Endothelial cell of umbilical vein (primary cell): ENCODE results near the gene CD34. TPM values are rescaled to one million over a fixed set of nuclear protein-coding genes. Genes with fewer than 3 reads are reported as not detected.

Experiments
- BruUV-seq: library from RNA; stranded (reverse); fragments of 400-500 nt; replicated peaks from 2 replicates; lab custom pipeline; 2021; lab: Mats Ljungman, UMichigan
- CTCF ChIA-PET: fragments of 300-600, 350-600 bp; sonication (Branson Sonifier 250); formaldehyde crosslinking; loops from one replicate; lab custom pipeline; 2021; ENCODE audit warnings: antibody characterized with exemption, inconsistent platforms; lab: Charles Lee
- POLR2A ChIA-PET: fragments of 300-600, 350-600 bp; sonication (Branson Sonifier 250); formaldehyde crosslinking; loops from one replicate; lab custom pipeline; 2021; ENCODE audit warnings: antibody characterized with exemption, inconsistent platforms; lab: Charles Lee
- DNase-seq: peaks from one replicate; pipeline ENCODE4 v3.0.0-alpha.2; 2011; ENCODE audit warnings: low read depth, low spot score
- FAIRE-seq: peaks from 2 replicates; lab custom pipeline; 2011; peaks lifted over from hg19 to GRCh38; lab: Jason Lieb, UNC
- H2AFZ ChIP-seq: 2 replicates; pipeline ENCODE4 v1.6.0; 2012; ENCODE audit warnings: low read depth, low read length, control low read depth, inconsistent platforms
- H3K27ac ChIP-seq: 2 replicates; pipeline ENCODE4 v1.5.1; 2011; ENCODE audit warnings: low read depth, mild to moderate bottlenecking, control low read depth, low read length, moderate library complexity; ENCODE audit not compliant: insufficient read depth
- H3K27me3 ChIP-seq, 2 experiments: 2 replicates each; pipeline versions ENCODE4 v1.6.0 to v1.6.1; 2011; ENCODE audit warnings: low read length in 2 of 2, mixed read lengths in 1 of 2; ENCODE audit not compliant: control insufficient read depth in 2 of 2, insufficient read depth in 2 of 2
- H3K36me3 ChIP-seq, 2 experiments: 2 replicates in 1 of 2; 3 replicates in 1 of 2; pipeline ENCODE4 v1.5.1; 2011; ENCODE audit warnings: low read length in 2 of 2, mild to moderate bottlenecking in 1 of 2, moderate library complexity in 1 of 2; ENCODE audit not compliant: control insufficient read depth in 2 of 2, insufficient read depth in 2 of 2; ENCODE audit errors: extremely low read depth in 1 of 2
- H3K4me1 ChIP-seq: 3 replicates; pipeline ENCODE4 v1.5.1; 2011; ENCODE audit warnings: mild to moderate bottlenecking, low read length; ENCODE audit not compliant: control insufficient read depth, insufficient read depth; ENCODE audit errors: extremely low read depth
- H3K4me2 ChIP-seq: 2 replicates; pipeline ENCODE4 v1.6.1; 2011; ENCODE audit warnings: low read length, control low read depth, mixed read lengths; ENCODE audit not compliant: insufficient read depth
- H3K4me3 ChIP-seq, 3 experiments: fragments of 200-600 bp in 1 of 3; sonication (generic), shearing (Covaris generic) in 1 of 3; replicated peaks in 1 of 3; 2 replicates each; pipeline ENCODE4 v1.5.1; 2011 to 2016; ENCODE audit warnings: control low read depth in 3 of 3, low read length in 3 of 3, mild to moderate bottlenecking in 2 of 3, inconsistent platforms in 1 of 3, low read depth in 1 of 3, moderate library complexity in 1 of 3; ENCODE audit not compliant: insufficient read depth in 1 of 3
- H3K79me2 ChIP-seq: 2 replicates; pipeline ENCODE4 v1.6.0; 2012; ENCODE audit warnings: low read length, inconsistent platforms; ENCODE audit not compliant: control insufficient read depth, insufficient read depth
- H3K9ac ChIP-seq: replicated peaks from 2 replicates; pipeline ENCODE3; 2011; ENCODE audit warnings: low read length, control low read depth; ENCODE audit not compliant: insufficient read depth; ENCODE audit errors: extremely low read depth
- H3K9me1 ChIP-seq: replicated peaks from 3 replicates; pipeline ENCODE4 v1.6.0; 2011; ENCODE audit warnings: mild to moderate bottlenecking, low read length; ENCODE audit not compliant: control insufficient read depth, insufficient read depth; ENCODE audit errors: extremely low read depth
- H3K9me3 ChIP-seq: replicated peaks from 2 replicates; pipeline ENCODE4 v1.5.1; 2012; ENCODE audit warnings: low read length, inconsistent platforms; ENCODE audit not compliant: control insufficient read depth, insufficient read depth
- H4K20me1 ChIP-seq: replicated peaks from 2 replicates; pipeline ENCODE3; 2011; ENCODE audit warnings: mild to moderate bottlenecking, low read length; ENCODE audit not compliant: control insufficient read depth, insufficient read depth; ENCODE audit errors: extremely low read depth
- FOS ChIP-seq: IDR thresholded peaks from 2 replicates; pipeline ENCODE4 v1.6.1; 2011; ENCODE audit warnings: mild to moderate bottlenecking, low read length, moderate library complexity, borderline replicate concordance; ENCODE audit not compliant: insufficient read depth
- GATA2 ChIP-seq: IDR thresholded peaks from 2 replicates; pipeline ENCODE4 v1.7.0; 2011; ENCODE audit warnings: low read depth, mild to moderate bottlenecking, moderate library complexity, mixed read lengths, low read length; ENCODE audit not compliant: insufficient read length, insufficient read depth
- JUN ChIP-seq: IDR thresholded peaks from 2 replicates; pipeline ENCODE4 v1.6.1; 2011; ENCODE audit warnings: borderline replicate concordance, low read depth; ENCODE audit not compliant: insufficient read length, insufficient read depth
- MYC ChIP-seq: IDR thresholded peaks from one replicate; pipeline ENCODE4 v1.6.1; 2011; ENCODE audit warnings: mild to moderate bottlenecking, low read depth, low read length
- POLR2A ChIP-seq: IDR thresholded peaks from 2 replicates; pipeline ENCODE4 v1.6.1; 2012; ENCODE audit warnings: low read depth, mild to moderate bottlenecking, control low read depth, low read length
- POLR2AphosphoS5 ChIP-seq: IDR thresholded peaks from 2 replicates; pipeline ENCODE4 v1.6.1; 2012; ENCODE audit warnings: low read depth, mild to moderate bottlenecking, control low read depth, low read length, moderate library complexity; ENCODE audit not compliant: insufficient read depth
- dilution Hi-C: fragments of 300-500 bp; cut with MboI; formaldehyde crosslinking; loops from one replicate; pipeline ENCODE4 v1.15.0; 2019; ENCODE audit warnings: low sequenced_read_pairs; ENCODE audit not compliant: extremely low pct_ligation_motif_present
- intact Hi-C: fragments of 100-400 bp; cut with micrococcal nuclease; formaldehyde crosslinking; loops from one replicate; pipeline ENCODE4 v1.10.0; 2022
- polyA plus RNA-seq, 4 experiments: library from polyadenylated mRNA; depleted of rRNA in 3 of 4; stranded (reverse) in 3 of 4; unstranded in 1 of 4; fragments of >200 nt; gene quantifications; 2 replicates each; pipeline versions ENCODE4 v1.2.1 to v1.2.3, GENCODE V29; 2011 to 2012; ENCODE audit warnings: missing spikeins in 1 of 4
- total RNA-seq: library from RNA; stranded (reverse); gene quantifications from 2 replicates; pipeline ENCODE4 v1.2.3, GENCODE V29; 2021
- TF ChIP-seq, protein P1 (sequence below), 2 donors: IDR thresholded peaks; 1 replicate in 1 of 2; 2 replicates in 1 of 2; pipeline ENCODE4 v1.5.1; 2011; ENCODE audit warnings: low read length in 2 of 2, mild to moderate bottlenecking in 2 of 2, moderate library complexity in 2 of 2, control low read depth in 1 of 2, inconsistent platforms in 1 of 2, low read depth in 1 of 2; ENCODE audit not compliant: insufficient read depth in 1 of 2; ENCODE audit errors: extremely low read depth in 1 of 2

Gene CD34
- total and polyA plus RNA-seq, 2 donors (not counting 3 experiments of a cell fraction or from before 2014, with no cell fraction given): 102 to 174 TPM

DNA sequence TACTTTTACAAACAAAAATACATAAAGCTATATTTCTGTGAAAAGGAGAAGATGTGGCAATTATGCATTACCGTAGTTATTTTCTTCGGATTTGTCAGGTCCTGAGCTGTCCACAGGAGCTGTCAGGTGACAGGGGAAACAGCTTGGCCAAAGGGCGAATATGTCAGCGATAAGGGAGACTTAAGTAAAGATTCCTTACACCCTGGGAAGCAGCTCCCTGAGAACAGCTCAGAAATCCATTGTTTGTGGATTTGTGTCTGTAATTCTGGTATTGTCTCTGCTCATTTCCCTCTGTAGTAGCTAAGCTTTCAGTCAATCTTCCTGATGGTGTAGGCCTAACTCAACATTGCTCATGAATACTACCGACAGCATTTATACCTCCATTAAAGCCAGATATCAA is 7.1 kb upstream of the CD34 start:
- no peaks in the 10 kb centered on the region for H3K9me3 ChIP-seq
- no TSS peak for BruUV-seq
- no peaks in the 10 kb centered on the region for H3K79me2 ChIP-seq
- peaks cover 15% of the 10 kb centered on the region for H3K4me1 ChIP-seq
- H4K20me1 ChIP-seq: no peaks in the 10 kb centered on the region
- H3K4me2 ChIP-seq: no peak overlapping the region
- H3K9ac ChIP-seq: no peak overlapping the region
- dilution Hi-C loops (no loop called here), intact Hi-C loops (no loop called here)
- ChIA-PET CTCF (interaction anchor here (0.9 to 1.5 kb wide), 4 partner anchors 14 to 49 kb away, joined by 3 to 9 read pairs (median 5); no protein-coding TSS in a partner anchor), POLR2A (no interaction called here)
- no peak overlapping the region for H3K27ac ChIP-seq
- peak; percentile 33 for DNase-seq
- no peak overlapping the region for H2AFZ ChIP-seq
- TF ChIP-seq MYC: no peak
- H3K4me3 ChIP-seq: no peak overlapping the region
- no peaks in the 10 kb centered on the region for H3K36me3 ChIP-seq
- peaks cover 0 to 5% of the 10 kb centered on the region in 2 experiments for H3K27me3 ChIP-seq
- FAIRE-seq: no peak
- no peaks in the 10 kb centered on the region for H3K9me1 ChIP-seq

DNA sequence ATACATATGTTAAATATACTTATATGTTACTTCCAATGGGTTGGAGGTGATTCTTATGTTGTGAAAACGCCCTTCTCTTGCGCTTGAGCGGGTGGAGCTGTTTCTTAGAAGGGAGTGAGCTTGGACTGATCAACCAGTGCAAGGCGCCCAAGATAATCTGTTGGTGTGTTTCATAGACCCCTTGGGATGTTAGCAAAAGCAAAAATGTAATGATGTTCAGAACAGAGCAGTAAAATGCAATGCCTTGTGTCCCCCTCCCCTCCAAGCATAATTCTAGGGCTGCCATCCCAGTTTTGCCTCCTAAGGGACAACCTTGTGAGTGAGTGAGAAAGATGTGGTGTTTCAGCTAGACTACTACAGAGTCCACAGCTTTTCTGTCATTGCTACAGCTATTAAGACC is 6.2 kb upstream of the CD34 start:
- H3K4me3 ChIP-seq: no peak overlapping the region
- BruUV-seq: no TSS peak
- no peaks in the 10 kb centered on the region for H3K36me3 ChIP-seq
- FAIRE-seq (no peak), DNase-seq (no peak)
- H4K20me1 ChIP-seq: no peaks in the 10 kb centered on the region
- H3K9ac ChIP-seq: no peak overlapping the region
- dilution Hi-C loops: no loop called here
- peaks cover 6% of the 10 kb centered on the region for H3K4me1 ChIP-seq
- intact Hi-C loops: no loop called here
- H3K79me2 ChIP-seq: no peaks in the 10 kb centered on the region
- TF ChIP-seq FOS: no peak
- TF ChIP-seq POLR2AphosphoS5: no peak
- no peak for TF ChIP-seq JUN
- TF ChIP-seq, protein P1, sequence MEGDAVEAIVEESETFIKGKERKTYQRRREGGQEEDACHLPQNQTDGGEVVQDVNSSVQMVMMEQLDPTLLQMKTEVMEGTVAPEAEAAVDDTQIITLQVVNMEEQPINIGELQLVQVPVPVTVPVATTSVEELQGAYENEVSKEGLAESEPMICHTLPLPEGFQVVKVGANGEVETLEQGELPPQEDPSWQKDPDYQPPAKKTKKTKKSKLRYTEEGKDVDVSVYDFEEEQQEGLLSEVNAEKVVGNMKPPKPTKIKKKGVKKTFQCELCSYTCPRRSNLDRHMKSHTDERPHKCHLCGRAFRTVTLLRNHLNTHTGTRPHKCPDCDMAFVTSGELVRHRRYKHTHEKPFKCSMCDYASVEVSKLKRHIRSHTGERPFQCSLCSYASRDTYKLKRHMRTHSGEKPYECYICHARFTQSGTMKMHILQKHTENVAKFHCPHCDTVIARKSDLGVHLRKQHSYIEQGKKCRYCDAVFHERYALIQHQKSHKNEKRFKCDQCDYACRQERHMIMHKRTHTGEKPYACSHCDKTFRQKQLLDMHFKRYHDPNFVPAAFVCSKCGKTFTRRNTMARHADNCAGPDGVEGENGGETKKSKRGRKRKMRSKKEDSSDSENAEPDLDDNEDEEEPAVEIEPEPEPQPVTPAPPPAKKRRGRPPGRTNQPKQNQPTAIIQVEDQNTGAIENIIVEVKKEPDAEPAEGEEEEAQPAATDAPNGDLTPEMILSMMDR (IDR thresholded peaks at IDR 0.05; ENCODE audit: extremely low read depth in 1 of 2, insufficient read depth in 1 of 2, low read depth in 1 of 2, low read length in 2 of 2): no peak
- no peak for TF ChIP-seq POLR2A
- TF ChIP-seq GATA2: no peak
- POLR2A ChIA-PET: no interaction called here
- no peak overlapping the region for H3K27ac ChIP-seq
- H3K27me3 ChIP-seq: peaks cover 3 to 5% of the 10 kb centered on the region in 2 experiments
- H3K4me2 ChIP-seq: no peak overlapping the region
- CTCF ChIA-PET: interaction anchor here (1.3 kb wide), 1 partner anchor 20 kb away, joined by 7 read pairs; no protein-coding TSS in a partner anchor
- no peaks in the 10 kb centered on the region for H3K9me1 ChIP-seq
- no peak overlapping the region for H2AFZ ChIP-seq
- no peaks in the 10 kb centered on the region for H3K9me3 ChIP-seq
